Epithelial cell of proximal tubule (primary cell): ENCODE results near the gene ITPR2. TPM values are rescaled to one million over a fixed set of nuclear protein-coding genes. Genes with fewer than 3 reads are reported as not detected.
"Not testable (repeated sequence)": the region's sequence is repeated elsewhere in the genome, so short reads cannot be mapped to it uniquely, and the experiment has no call there.

Experiments
- DNase-seq: peaks from one replicate; pipeline ENCODE4 v3.0.0-alpha.2; 2011; ENCODE audit warnings: low read depth
- H3K4me3 ChIP-seq: 2 replicates; pipeline ENCODE4 v1.5.1; 2011; ENCODE audit warnings: low read depth, mild to moderate bottlenecking, low read length
- total RNA-seq: library from RNA; depleted of rRNA; stranded (reverse); fragments of >200 nt; gene quantifications from 2 replicates; pipeline ENCODE4 v1.2.3, GENCODE V29; 2015
- TF ChIP-seq, protein P1 (sequence below): conservative IDR thresholded peaks from 2 replicates; pipeline ENCODE4 v1.5.1; 2012; ENCODE audit warnings: low read depth, mild to moderate bottlenecking, low read length

ITPR2 gene
- total RNA-seq, 1 donor from 2014 or later = 13.5 TPM

- no peak for DNase-seq
- H3K4me3 ChIP-seq = no peak overlapping the region
- TF ChIP-seq, protein P1, sequence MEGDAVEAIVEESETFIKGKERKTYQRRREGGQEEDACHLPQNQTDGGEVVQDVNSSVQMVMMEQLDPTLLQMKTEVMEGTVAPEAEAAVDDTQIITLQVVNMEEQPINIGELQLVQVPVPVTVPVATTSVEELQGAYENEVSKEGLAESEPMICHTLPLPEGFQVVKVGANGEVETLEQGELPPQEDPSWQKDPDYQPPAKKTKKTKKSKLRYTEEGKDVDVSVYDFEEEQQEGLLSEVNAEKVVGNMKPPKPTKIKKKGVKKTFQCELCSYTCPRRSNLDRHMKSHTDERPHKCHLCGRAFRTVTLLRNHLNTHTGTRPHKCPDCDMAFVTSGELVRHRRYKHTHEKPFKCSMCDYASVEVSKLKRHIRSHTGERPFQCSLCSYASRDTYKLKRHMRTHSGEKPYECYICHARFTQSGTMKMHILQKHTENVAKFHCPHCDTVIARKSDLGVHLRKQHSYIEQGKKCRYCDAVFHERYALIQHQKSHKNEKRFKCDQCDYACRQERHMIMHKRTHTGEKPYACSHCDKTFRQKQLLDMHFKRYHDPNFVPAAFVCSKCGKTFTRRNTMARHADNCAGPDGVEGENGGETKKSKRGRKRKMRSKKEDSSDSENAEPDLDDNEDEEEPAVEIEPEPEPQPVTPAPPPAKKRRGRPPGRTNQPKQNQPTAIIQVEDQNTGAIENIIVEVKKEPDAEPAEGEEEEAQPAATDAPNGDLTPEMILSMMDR = no peak
Observed at GRCh38 chr12:26608706-26609105, 224.3 kb downstream of the ITPR2 start.

DNA sequence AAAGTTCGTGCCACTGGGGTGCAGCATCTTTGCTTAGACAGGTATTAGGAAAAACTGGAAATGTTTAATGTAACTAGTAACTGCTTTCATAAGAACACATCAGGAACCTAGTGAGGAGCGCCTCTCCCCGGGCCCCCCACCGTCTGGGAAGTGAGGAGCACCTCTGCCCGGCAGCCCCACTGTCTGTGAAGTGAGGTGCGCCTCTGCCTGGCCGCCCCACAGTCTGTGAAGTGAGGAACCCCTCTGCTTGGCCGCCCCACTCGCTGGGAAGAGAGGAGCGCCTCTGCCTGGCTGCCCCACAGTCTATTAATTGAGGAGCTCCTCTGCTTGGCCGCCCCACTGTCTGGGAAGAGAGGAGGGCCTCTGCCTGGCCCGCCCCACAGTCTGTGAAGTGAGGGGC lies 224.7 kb downstream of the ITPR2 start:
- H3K4me3 ChIP-seq = no peak overlapping the region
- no peak for DNase-seq
- TF ChIP-seq, protein P1 = no peak

DNA sequence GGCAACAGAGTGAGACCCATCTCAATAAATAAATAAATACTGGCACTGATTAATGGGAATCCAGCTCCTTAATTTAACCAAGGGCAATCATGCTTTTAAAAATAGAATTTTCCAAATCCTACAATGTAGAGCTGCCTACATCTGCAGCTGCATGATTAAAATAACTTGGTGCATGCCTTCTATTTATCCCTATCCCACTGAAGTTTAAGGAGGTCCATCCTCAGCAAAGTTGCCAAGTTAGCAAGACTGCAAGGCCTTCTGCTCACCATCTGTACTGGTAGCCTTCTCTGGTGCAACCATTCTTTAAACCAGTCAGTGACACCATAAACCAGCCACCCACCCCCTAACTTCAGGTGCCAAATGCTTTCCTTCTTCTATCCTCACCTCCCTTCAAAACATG lies 226.1 kb downstream of the ITPR2 start:
- TF ChIP-seq, protein P1 = no peak
- no peak overlapping the region for H3K4me3 ChIP-seq
- DNase-seq = no peak

GRCh38 chr12:26604813-26605212 lies 228.2 kb downstream of the ITPR2 start:
- DNase-seq, H3K4me3 ChIP-seq: not testable (repeated sequence)

- TF ChIP-seq, protein P1 = no peak
- no peak for DNase-seq
- no peak overlapping the region for H3K4me3 ChIP-seq
Observed at GRCh38 chr12:26599096-26599695, 233.8 kb downstream of the ITPR2 start.

GRCh38 chr12:26595806-26596205 lies 237.2 kb downstream of the ITPR2 start:
- no peak overlapping the region for H3K4me3 ChIP-seq
- TF ChIP-seq, protein P1 = no peak
- DNase-seq = no peak

GRCh38 chr12:26580619-26581018 lies 252.4 kb downstream of the ITPR2 start:
- no peak overlapping the region for H3K4me3 ChIP-seq
- no peak for DNase-seq
- TF ChIP-seq, protein P1 = no peak

DNA sequence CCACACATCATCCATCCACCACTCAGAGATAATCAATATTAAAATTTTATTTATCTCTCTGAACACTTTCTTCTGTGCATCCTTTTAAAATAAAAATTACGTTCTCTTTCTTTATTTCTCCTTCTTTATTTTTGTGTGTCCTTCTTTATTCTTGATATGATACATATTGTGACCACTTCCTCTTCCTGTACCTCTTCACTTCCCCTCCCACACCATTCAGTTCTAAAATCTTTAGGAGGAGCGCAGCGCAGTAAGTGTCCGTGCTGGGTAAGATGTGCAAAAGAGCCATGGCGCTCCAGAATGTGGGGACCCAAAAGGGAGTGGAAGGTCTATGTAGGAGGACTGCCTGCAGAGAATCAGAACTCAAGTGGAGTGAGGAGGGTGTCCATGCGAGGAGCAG lies 256.7 kb downstream of the ITPR2 start:
- no peak for DNase-seq
- TF ChIP-seq, protein P1 = no peak
- no peak overlapping the region for H3K4me3 ChIP-seq
